Activated naive CD4-positive, alpha-beta T cell treated with anti-CD3 and anti-CD28 coated beads for 36 hours (primary cell): ENCODE results near the gene RBBP8. TPM values are rescaled to one million over a fixed set of nuclear protein-coding genes. Genes with fewer than 3 reads are reported as not detected.

Experiments used
- CTCF ChIA-PET: fragments of 350-600 bp; sonication (Branson Sonifier 250); formaldehyde crosslinking; loops from one replicate; lab custom pipeline; 2021; ENCODE audit warnings: antibody characterized with exemption; lab: Charles Lee
- DNase-seq: peaks from one replicate; pipeline ENCODE4 v3.0.0-alpha.2; 2020
- H3K27ac Mint-ChIP-seq: one replicate; pipeline ENCODE4 v1.8.0; 2021; ENCODE audit warnings: mild to moderate bottlenecking, mixed read lengths
- H3K27me3 Mint-ChIP-seq: one replicate; pipeline ENCODE4 v1.8.0; 2021; ENCODE audit warnings: low read depth, mixed read lengths
- H3K36me3 Mint-ChIP-seq: one replicate; pipeline ENCODE4 v1.8.0; 2021; ENCODE audit warnings: low read depth, mixed read lengths
- H3K4me1 Mint-ChIP-seq: one replicate; pipeline ENCODE4 v1.8.0; 2021; ENCODE audit warnings: low read depth, mixed read lengths
- H3K4me3 Mint-ChIP-seq: one replicate; pipeline ENCODE4 v1.8.0; 2021; ENCODE audit warnings: mild to moderate bottlenecking, moderate library complexity, mixed read lengths
- H3K9me3 Mint-ChIP-seq: one replicate; pipeline ENCODE4 v1.8.0; 2021; ENCODE audit warnings: mixed read lengths
- intact Hi-C: fragments of 100-400 bp; cut with micrococcal nuclease; formaldehyde crosslinking; loops from one replicate; pipeline ENCODE4 v1.15.1; 2023
- total RNA-seq, 2 experiments: library from RNA; stranded (reverse); gene quantifications; one replicate each; pipeline ENCODE4 v1.2.3, GENCODE V29; 2021

Gene RBBP8
- total RNA-seq, 2 experiments from 2014 or later = 77.7 to 83.7 TPM

DNA sequence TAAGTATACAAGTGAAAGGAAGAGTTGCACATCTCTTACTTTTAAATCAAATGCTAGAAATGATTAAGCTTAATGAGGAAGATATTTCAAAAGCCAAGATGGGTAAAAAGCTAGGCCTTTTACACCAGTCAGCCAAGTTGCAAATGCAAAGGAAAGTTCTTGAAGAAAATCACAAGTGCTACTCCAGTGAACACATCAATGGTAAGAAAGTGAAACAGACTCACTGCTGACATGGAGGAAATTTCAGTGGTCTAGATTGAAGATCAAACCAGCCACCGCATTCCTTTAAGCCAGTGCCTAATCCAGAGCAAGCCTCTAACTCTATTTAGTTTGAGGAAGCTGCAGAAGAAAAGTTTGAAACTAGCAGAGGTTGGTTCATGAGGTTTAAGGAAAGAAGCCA, 79.1 kb downstream of the RBBP8 start:
- H3K36me3 Mint-ChIP-seq = peaks cover 37% of the 10 kb centered on the region
- H3K27ac Mint-ChIP-seq = no peak overlapping the region
- DNase-seq = no peak
- intact Hi-C loops = no loop called here
- no peak overlapping the region for H3K4me3 Mint-ChIP-seq
- peaks cover 12% of the 10 kb centered on the region for H3K4me1 Mint-ChIP-seq
- no peaks in the 10 kb centered on the region for H3K9me3 Mint-ChIP-seq
- H3K27me3 Mint-ChIP-seq = no peaks in the 10 kb centered on the region
- CTCF ChIA-PET = interaction anchor here (0.6 to 1.4 kb wide), 4 partner anchors 19 to 186 kb away, joined by 3 to 5 read pairs (median 4); no protein-coding TSS in a partner anchor

DNA sequence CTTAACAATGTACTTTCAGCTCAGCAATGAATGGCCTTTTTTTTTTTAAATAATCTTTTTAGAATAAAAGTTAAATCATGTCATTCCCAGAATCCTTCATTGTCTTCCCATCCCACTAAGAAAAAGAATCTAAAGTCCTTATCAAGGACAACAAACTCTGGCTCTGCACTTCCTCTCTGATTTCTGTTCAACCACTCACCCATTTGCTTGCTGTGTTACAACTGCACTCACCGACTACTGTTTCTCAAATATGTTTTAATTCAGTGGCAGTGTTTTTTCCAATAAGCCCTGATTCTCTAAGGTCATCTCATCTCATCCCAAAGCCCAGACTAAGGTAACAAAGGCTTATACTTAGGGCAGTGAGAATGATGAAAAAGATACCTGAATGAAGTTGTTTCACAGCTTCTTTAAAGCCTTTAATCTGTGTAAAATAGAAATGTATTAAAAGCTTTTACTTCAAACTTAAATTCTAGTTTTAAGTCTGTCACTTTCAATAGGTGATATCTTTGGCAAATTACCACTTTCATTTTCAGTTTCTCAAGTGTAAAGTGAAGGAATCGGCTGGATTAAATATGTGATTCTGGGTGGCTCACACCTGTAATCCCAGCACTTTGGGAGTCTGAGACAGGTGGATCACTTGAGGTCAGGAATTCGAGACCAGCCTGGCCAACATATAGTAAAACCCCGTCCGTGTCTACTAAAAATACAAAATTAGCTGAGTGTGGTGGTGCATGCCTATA, 87.6 kb downstream of the RBBP8 start:
- H3K36me3 Mint-ChIP-seq = peaks cover 44% of the 10 kb centered on the region
- no peak overlapping the region for H3K4me3 Mint-ChIP-seq
- no peak for DNase-seq
- peaks cover 12% of the 10 kb centered on the region for H3K4me1 Mint-ChIP-seq
- CTCF ChIA-PET = interaction anchor here (1.1 kb wide), 1 partner anchor 10 kb away, joined by 3 read pairs; no protein-coding TSS in a partner anchor
- intact Hi-C loops = no loop called here
- H3K27me3 Mint-ChIP-seq = no peaks in the 10 kb centered on the region
- H3K27ac Mint-ChIP-seq = no peak overlapping the region
- no peaks in the 10 kb centered on the region for H3K9me3 Mint-ChIP-seq

DNA sequence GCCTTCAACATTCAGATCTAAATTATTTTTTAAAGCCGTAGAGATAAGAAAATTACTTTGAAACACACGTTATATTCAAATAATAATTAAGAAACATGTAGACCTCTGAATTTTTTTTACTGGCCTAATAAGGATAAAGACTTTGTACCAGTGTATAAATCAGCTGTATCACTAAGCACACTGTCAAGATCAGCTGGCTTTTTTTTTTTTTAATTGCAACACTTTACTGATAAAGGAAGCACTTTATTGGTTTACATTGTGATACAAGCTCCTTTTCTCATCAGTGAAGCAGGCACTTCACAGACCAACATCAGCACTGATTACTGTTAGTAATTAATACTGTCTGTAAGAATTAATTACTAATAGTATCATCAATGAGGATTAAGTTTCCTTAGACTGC, 88.5 kb downstream of the RBBP8 start:
- no peak for DNase-seq
- intact Hi-C loops = no loop called here
- H3K9me3 Mint-ChIP-seq = no peaks in the 10 kb centered on the region
- CTCF ChIA-PET = no interaction called here
- H3K27ac Mint-ChIP-seq = no peak overlapping the region
- peaks cover 12% of the 10 kb centered on the region for H3K4me1 Mint-ChIP-seq
- no peak overlapping the region for H3K4me3 Mint-ChIP-seq
- no peaks in the 10 kb centered on the region for H3K27me3 Mint-ChIP-seq
- H3K36me3 Mint-ChIP-seq = peaks cover 51% of the 10 kb centered on the region

DNA sequence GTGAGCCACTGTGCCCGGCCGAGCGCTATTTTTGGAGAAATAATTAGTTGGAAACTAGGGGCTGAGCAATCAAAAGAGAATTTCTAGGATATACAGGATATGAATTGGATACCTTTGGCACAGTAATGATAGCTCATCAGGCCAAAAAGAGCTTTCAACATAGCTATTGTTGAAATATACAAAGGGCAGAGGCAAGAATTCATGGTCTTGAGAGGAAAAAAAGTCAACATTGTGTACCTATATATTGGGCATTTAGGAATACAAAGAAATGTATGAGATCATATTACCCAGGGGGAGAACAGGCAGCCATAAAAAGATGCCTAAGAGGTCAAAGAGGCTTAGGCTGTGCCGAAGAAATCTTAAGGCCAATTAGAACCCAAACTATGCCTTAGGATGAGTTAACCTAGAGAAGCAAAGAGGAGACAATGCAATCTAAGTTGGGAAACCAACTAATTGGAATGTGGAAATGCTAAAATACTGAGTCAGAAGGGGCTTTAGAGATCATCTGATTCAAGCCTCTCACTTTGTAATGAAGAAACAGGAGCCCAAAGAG, 99.0 kb downstream of the RBBP8 start:
- H3K9me3 Mint-ChIP-seq = no peaks in the 10 kb centered on the region
- H3K27me3 Mint-ChIP-seq = no peaks in the 10 kb centered on the region
- H3K4me1 Mint-ChIP-seq = no peaks in the 10 kb centered on the region
- H3K4me3 Mint-ChIP-seq = no peak overlapping the region
- no peak for DNase-seq
- H3K36me3 Mint-ChIP-seq = peaks cover 15% of the 10 kb centered on the region
- H3K27ac Mint-ChIP-seq = no peak overlapping the region
- CTCF ChIA-PET = interaction anchor here (0.6 to 1.5 kb wide), 4 partner anchors 9 to 219 kb away, joined by 3 to 5 read pairs (median 4); no protein-coding TSS in a partner anchor
- intact Hi-C loops = loop anchor here (2.0 to 10.0 kb wide), 2 partner anchors 99 to 343 kb away; no protein-coding TSS in a partner anchor

DNA sequence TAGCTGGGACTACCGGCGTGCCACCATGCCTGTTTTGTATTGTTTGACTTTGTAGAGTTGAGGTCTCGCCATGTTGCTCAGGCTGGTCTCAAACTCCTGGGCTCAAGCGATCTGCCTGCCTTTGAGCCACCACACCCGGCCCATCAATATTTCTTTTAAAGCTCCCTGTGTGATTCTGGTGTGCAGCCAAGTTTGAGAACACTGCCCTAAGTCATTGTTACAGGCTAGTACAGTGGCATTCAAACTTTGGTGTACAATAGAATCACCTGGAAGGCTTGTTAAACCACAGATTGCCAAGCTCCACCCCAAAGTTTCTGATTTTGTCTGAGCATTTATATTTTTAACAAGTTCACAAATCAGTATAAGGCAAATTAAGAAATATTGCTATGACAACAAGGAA, 99.9 kb downstream of the RBBP8 start:
- Mint-ChIP-seq H3K9me3 (no peaks in the 10 kb centered on the region), H3K27me3 (no peaks in the 10 kb centered on the region), H3K4me3 (no peak overlapping the region), H3K4me1 (no peaks in the 10 kb centered on the region), H3K36me3 (peaks cover 7% of the 10 kb centered on the region), H3K27ac (no peak overlapping the region)
- DNase-seq = no peak
- CTCF ChIA-PET = interaction anchor here (1.0 to 1.1 kb wide), 2 partner anchors 100 to 114 kb away, joined by 3 read pairs; no protein-coding TSS in a partner anchor
- intact Hi-C loops = loop anchor here (2.0 to 10.0 kb wide), 2 partner anchors 98 to 342 kb away; no protein-coding TSS in a partner anchor

DNA sequence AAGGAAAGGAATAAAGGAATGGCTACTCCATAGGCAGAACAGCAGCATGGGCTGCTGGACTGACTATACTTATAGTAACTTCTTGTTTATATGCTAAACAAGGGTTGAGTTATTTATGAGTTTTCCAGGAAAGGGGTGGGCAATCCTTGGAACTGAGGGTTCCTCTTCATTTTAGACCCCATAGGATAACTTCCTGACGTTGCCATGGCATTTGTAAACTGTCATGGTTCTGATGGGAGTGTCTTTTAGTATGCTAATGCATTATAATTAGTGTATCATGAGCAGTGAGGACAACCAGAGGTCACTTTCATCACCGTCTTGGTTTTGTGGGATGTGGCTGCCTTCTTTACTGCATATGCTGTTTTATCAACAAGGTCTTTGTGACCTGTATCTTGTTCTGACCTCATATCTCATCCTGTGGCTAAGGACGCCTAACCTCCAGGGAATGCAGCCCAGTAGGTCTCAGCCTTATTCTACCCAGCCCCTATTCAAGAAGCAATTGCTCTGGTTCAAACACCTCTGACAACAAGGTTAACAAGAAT, 103.6 kb downstream of the RBBP8 start:
- Mint-ChIP-seq H3K36me3 (no peaks in the 10 kb centered on the region), H3K4me3 (no peak overlapping the region), H3K4me1 (peaks cover 3% of the 10 kb centered on the region), H3K27ac (no peak overlapping the region), H3K27me3 (no peaks in the 10 kb centered on the region), H3K9me3 (no peaks in the 10 kb centered on the region)
- no peak for DNase-seq
- CTCF ChIA-PET = interaction anchor here (0.7 kb wide), 1 partner anchor 658 kb away, joined by 5 read pairs; no protein-coding TSS in a partner anchor
- intact Hi-C loops = loop anchor here (10.0 kb wide), 1 partner anchor 338 kb away; no protein-coding TSS in a partner anchor

DNA sequence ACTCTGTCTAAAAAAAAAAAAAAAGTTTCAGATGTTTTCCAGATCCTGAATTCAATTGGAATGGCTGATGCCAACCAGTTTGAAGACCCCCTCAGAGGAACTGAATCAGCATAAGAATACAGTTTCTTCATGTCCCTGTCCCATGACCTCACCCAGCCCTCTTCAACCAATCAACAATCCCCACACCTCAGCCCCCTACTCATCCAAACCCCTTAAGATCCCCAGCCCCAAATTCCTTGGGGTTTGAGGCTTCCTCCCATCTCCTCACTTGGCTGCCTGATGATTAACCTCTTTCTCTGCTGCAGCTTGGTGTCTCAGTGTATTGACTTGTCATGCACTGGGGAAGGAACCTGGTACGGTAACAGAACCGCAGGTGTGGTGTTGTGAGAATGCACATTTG, 104.5 kb downstream of the RBBP8 start:
- Mint-ChIP-seq H3K27ac (no peak overlapping the region), H3K9me3 (no peaks in the 10 kb centered on the region), H3K4me1 (peaks cover 3% of the 10 kb centered on the region), H3K36me3 (no peaks in the 10 kb centered on the region), H3K27me3 (no peaks in the 10 kb centered on the region), H3K4me3 (no peak overlapping the region)
- DNase-seq = no peak
- intact Hi-C loops = loop anchor here (10.0 kb wide), 1 partner anchor 337 kb away; no protein-coding TSS in a partner anchor
- CTCF ChIA-PET = interaction anchor here (0.7 kb wide), 1 partner anchor 657 kb away, joined by 5 read pairs; no protein-coding TSS in a partner anchor

DNA sequence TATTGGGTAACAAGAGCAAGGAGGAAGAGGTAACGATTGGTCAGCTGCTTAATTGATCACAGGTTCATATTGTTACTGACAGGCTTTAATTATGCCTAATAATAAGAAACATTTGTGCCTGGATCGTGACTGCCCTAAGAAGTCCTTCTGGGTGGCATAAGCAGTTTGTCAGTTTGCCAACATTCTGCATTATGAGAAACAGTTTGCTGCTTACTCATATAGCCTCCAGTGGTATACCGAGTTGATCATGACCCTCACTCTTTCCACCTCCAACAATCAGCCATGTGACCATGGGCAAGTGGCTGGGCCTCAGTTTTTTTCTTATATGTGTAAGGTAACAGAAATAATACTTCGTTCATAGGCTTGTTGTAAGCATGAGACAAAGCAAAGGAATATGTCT, 105.6 kb downstream of the RBBP8 start:
- CTCF ChIA-PET = no interaction called here
- intact Hi-C loops = loop anchor here (10.0 kb wide), 1 partner anchor 336 kb away; no protein-coding TSS in a partner anchor
- Mint-ChIP-seq H3K27me3 (no peaks in the 10 kb centered on the region), H3K27ac (no peak overlapping the region), H3K9me3 (peaks cover 2% of the 10 kb centered on the region), H3K4me1 (peaks cover 3% of the 10 kb centered on the region), H3K4me3 (no peak overlapping the region), H3K36me3 (no peaks in the 10 kb centered on the region)
- no peak for DNase-seq

DNA sequence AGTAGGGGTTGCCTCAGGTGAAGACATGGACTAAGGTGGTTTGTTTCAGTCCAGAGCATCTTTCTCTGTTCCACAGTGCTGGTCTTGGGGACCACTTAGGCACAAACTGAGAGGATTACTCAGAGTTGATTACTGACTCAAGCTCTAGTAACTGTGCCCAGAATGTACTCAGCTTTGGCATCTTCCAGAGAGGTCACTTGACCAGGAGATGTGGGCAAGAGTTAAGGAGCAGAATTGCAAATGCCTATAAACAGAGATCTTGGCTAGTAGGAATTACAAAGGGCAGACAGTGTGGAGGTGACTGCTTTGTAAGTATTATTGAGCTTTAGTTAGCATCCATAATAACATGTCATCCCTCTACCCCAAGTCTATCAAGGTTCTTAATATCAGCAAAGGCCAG, 109.0 kb downstream of the RBBP8 start:
- CTCF ChIA-PET = no interaction called here
- intact Hi-C loops = no loop called here
- H3K27ac Mint-ChIP-seq = no peak overlapping the region

DNA sequence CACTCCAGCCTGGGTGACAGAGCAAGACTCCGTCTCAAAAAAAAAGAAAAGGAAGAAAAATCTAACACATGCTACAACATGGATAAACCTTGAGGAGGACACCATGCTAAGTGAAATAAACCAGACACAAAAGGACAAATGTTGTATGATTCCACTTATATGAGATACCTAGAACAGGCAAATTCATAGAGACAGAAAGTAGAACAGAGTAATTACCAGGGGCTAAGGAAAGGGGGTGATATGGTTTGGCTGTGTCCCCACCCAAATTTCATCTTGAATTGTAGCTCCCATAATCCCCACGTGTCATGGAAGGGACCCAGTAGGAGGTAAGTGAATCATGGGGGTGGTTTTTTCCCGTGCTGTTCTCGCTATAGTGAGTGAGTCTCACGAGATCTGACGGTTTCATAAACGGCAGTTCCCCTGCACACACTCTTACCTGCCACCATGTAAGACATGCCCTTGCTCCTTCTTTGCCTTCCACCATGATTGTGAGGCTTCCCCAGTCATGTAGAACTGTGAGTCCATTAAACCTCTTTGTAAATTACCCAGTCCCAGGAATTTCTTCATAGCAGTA, 110.8 kb downstream of the RBBP8 start:
- Mint-ChIP-seq H3K4me3 (no peak overlapping the region), H3K9me3 (peaks cover 2% of the 10 kb centered on the region), H3K27me3 (no peaks in the 10 kb centered on the region), H3K27ac (no peak overlapping the region), H3K36me3 (no peaks in the 10 kb centered on the region), H3K4me1 (peaks cover 3% of the 10 kb centered on the region)
- DNase-seq = no peak
- intact Hi-C loops = no loop called here
- CTCF ChIA-PET = no interaction called here

More for the DNA sequence above, 109.0 kb downstream of the RBBP8 start:
- Mint-ChIP-seq H3K4me1 (peaks cover 3% of the 10 kb centered on the region), H3K4me3 (no peak overlapping the region), H3K27me3 (no peaks in the 10 kb centered on the region), H3K36me3 (no peaks in the 10 kb centered on the region), H3K9me3 (peaks cover 2% of the 10 kb centered on the region)
- no peak for DNase-seq

DNA sequence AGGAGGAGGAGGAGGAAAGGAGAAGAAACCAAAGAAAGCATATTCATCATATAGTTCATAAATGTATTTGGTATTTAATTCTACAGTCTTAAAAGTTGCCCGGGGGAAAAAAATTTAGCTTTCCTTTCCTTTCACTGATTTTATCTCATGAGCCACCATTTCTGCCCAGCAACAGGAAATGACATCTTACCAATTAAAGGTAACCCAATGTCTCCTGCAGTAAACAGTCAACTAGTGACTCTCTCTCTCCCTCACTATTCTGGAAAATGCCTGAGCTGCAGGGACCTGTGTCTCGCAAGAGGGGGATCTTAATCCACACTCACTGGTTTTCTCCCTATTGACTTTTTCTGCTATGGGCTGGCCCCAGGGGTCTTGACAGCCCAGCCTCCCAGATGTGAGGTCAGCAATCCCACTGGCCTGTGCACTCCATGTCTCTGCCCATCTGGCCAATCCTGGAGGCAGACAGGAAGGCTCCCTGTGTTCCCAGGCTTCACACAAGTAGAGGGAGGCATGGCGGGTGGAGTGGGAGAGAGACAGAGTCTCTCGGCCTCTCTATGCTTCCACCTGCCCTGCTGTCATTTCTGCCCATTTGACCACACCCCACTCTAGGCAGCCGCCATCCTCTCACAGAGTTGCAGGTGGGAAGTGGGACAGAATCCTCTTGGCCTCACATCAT, 116.7 kb downstream of the RBBP8 start:
- no peaks in the 10 kb centered on the region for H3K36me3 Mint-ChIP-seq
- no peak overlapping the region for H3K4me3 Mint-ChIP-seq
- intact Hi-C loops = no loop called here
- no peaks in the 10 kb centered on the region for H3K9me3 Mint-ChIP-seq
- H3K27ac Mint-ChIP-seq = peak overlapping the region; percentile 19
- no peak for DNase-seq
- H3K4me1 Mint-ChIP-seq = peaks cover 14% of the 10 kb centered on the region
- H3K27me3 Mint-ChIP-seq = no peaks in the 10 kb centered on the region
- CTCF ChIA-PET = interaction anchor here (0.6 kb wide), 1 partner anchor 16 kb away, joined by 3 read pairs; no protein-coding TSS in a partner anchor
